Epithelial cell of proximal tubule (primary cell): ENCODE measurements around the gene NEURL3. TPM values are rescaled to one million over a fixed set of nuclear protein-coding genes. Genes with fewer than 3 reads are reported as not detected.

Source experiments
- DNase-seq: peaks from one replicate; pipeline ENCODE4 v3.0.0-alpha.2; 2011; ENCODE audit warnings: low read depth
- H3K4me3 ChIP-seq: 2 replicates; pipeline ENCODE4 v1.5.1; 2011; ENCODE audit warnings: low read depth, mild to moderate bottlenecking, low read length
- total RNA-seq: library from RNA; depleted of rRNA; stranded (reverse); fragments of >200 nt; gene quantifications from 2 replicates; pipeline ENCODE4 v1.2.3, GENCODE V29; 2015
- TF ChIP-seq, protein P1 (sequence below): conservative IDR thresholded peaks from 2 replicates; pipeline ENCODE4 v1.5.1; 2012; ENCODE audit warnings: low read depth, mild to moderate bottlenecking, low read length

NEURL3 gene
- total RNA-seq, 1 donor from 2014 or later: 8.6 TPM

- TF ChIP-seq, protein P1, sequence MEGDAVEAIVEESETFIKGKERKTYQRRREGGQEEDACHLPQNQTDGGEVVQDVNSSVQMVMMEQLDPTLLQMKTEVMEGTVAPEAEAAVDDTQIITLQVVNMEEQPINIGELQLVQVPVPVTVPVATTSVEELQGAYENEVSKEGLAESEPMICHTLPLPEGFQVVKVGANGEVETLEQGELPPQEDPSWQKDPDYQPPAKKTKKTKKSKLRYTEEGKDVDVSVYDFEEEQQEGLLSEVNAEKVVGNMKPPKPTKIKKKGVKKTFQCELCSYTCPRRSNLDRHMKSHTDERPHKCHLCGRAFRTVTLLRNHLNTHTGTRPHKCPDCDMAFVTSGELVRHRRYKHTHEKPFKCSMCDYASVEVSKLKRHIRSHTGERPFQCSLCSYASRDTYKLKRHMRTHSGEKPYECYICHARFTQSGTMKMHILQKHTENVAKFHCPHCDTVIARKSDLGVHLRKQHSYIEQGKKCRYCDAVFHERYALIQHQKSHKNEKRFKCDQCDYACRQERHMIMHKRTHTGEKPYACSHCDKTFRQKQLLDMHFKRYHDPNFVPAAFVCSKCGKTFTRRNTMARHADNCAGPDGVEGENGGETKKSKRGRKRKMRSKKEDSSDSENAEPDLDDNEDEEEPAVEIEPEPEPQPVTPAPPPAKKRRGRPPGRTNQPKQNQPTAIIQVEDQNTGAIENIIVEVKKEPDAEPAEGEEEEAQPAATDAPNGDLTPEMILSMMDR: no peak
- DNase-seq: no peak
- no peak overlapping the region for H3K4me3 ChIP-seq
Observed at GRCh38 chr2:96509847-96510230, 4.7 kb upstream of the NEURL3 start.

DNA sequence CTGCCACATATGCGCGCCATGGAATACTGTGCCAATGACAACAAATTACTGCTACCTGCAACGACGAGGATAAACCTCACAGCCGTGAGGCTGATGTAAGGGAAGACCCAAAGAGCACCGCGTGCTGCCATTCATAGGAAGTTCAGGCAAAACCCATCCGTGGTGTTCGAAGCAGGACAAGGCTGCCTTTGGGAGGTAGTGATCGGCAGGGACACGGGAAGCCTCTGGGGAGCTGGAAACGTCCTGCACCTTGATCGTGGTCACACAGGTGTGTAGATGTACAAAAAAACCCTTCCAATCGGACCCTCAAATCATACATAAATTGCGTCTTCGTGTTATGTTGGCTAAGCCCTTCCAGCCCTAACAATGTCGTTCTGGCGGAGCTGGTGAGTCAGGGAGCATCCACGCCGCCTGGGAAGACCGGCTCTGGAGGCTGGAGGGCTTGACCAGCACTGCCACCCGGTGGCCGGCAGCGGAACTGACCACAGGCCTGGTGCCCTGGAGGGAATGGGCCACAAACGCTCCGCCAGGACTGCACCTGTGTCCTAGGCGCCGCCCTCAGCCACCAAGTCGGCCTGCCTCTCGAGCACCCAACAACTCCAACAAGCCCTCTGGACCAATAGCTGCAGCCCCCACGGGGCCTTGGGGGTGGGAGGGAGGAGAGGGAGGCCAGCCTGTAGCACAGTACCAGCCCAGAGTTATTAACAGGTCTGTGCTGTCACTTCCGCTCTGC lies 4.1 kb upstream of the NEURL3 start:
- TF ChIP-seq, protein P1: peak; percentile 92
- no peak overlapping the region for H3K4me3 ChIP-seq
- DNase-seq: peak; percentile 35

- TF ChIP-seq, protein P1: no peak
- DNase-seq: no peak
- H3K4me3 ChIP-seq: no peak overlapping the region
Observed at GRCh38 chr2:96508521-96509113, 3.5 kb upstream of the NEURL3 start.

DNA sequence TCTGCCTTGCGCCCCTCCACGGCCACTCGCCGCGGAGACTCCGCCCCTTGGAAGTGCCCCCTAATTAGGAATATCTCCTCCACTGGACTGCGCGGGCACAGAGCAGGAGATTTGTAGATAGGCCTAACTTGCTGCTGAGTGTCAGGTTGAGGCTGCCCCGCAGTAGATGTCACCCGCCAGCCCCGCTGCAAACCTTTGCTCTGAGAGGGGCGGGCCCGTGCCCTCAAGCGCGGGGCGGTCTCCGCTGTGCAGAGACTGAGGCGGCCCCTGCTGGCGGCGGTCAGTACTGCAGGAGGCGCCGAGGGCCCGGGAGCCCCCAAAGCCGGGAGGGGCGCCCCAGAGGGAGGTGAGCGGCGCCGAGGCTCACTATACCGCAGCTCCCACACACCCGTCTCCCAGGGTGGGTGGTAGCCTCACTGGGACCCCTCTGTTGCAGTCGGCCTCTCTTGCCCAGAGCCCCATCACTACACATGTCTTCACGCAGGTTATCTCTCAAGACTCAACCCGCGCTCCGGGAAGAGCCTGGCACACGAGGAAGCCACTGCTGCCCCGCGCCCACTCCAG lies 2.9 kb upstream of the NEURL3 start:
- TF ChIP-seq, protein P1: peak; percentile 81
- no peak for DNase-seq
- peak overlapping the region; percentile 50 for H3K4me3 ChIP-seq

DNA sequence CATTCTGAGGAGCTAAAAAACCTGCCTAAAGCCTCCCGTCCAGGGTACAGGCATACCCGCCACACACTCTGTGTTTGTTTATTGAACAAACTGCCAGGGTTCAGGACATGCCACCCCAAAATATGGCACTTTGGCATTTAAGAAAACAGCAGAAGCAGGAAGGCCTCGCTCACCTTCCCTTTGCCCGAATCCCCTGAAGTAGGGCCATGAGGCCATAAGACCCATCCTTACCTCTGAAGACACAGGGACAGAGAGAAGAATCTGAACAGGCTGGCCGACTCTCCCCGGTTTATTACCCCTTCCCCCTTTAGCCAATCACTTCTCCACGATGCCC lies 1.7 kb upstream of the NEURL3 start:
- TF ChIP-seq, protein P1: no peak
- no peak for DNase-seq
- no peak overlapping the region for H3K4me3 ChIP-seq

DNA sequence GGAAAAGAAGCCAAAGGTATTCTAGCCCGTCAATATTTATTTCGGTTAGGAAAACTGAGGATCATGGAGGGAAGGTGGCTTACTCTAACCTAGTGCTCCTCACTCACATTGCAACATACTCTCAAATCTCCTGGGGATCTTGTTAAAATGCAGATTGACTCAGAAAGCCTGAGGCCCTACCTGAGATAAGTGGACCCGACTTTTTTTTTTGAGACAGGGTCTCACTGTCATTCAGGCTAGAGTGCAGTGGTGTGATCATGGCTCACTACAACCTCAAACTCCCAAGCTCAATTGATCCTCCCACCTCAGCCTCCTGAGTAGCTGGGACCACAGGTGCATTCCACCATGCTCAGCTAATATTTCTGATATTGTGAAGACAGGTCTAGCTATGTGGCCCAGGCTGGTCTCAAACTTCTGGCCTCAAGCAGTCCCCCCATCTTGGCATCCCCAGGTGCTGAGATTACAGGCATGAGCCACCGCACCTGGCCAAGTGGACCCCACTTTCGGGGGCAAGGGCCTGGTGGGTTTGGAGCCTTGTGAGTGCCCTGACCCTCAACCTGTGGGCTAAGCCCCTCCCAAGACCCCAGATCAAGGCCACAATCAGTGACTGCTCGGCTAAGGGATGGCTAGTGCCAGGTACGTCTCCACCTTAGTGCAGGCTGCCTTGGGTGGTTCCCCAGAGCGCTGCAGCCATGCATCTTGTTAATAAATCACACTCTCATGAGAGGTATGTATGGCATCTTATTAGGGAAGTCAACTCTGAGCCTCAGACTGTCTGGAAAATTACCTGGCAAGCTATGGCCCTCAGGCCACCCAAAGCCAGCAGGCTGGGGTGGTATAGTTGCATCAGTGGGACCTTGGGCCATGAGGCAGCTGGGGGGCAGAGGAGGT lies 1.1 kb upstream of the NEURL3 start:
- no peak overlapping the region for H3K4me3 ChIP-seq
- TF ChIP-seq, protein P1: no peak
- DNase-seq: no peak
